T-helper 22 cell (primary cell): ENCODE results near the gene ANKS1B.
"Not testable (repeated sequence)": the region's sequence is repeated elsewhere in the genome, so short reads cannot be mapped to it uniquely, and the experiment has no call there.

Source experiments
- DNase-seq: peaks from one replicate; pipeline ENCODE4 v3.0.0-alpha.2; 2020; ENCODE audit warnings: low read depth

Gene ANKS1B

GRCh38 chr12:99870085-99870484, 114.7 kb downstream of the ANKS1B start:
- no peak for DNase-seq

GRCh38 chr12:99861731-99862130, 123.0 kb downstream of the ANKS1B start:
- DNase-seq = no peak

GRCh38 chr12:99859126-99859525, 125.6 kb downstream of the ANKS1B start:
- no peak for DNase-seq

GRCh38 chr12:99852666-99853065, 132.1 kb downstream of the ANKS1B start:
- DNase-seq = no peak

- DNase-seq = no peak
Measured at GRCh38 chr12:99847936-99848335, 136.8 kb downstream of the ANKS1B start.

- DNase-seq = no peak
Measured at GRCh38 chr12:99834710-99835109, 150.0 kb downstream of the ANKS1B start.

- DNase-seq = no peak
Measured at GRCh38 chr12:99833397-99833796, 151.3 kb downstream of the ANKS1B start.

- no peak for DNase-seq
Measured at GRCh38 chr12:99824900-99825542, 159.7 kb downstream of the ANKS1B start.

GRCh38 chr12:99822273-99822672, 162.5 kb downstream of the ANKS1B start:
- no peak for DNase-seq

- DNase-seq = no peak
Measured at GRCh38 chr12:99810718-99811593, 173.8 kb downstream of the ANKS1B start.

GRCh38 chr12:99809909-99810308, 174.8 kb downstream of the ANKS1B start:
- DNase-seq = no peak

- DNase-seq = no peak
Measured at GRCh38 chr12:99806304-99806703, 178.4 kb downstream of the ANKS1B start.

GRCh38 chr12:99804715-99805114, 180.0 kb downstream of the ANKS1B start:
- no peak for DNase-seq

GRCh38 chr12:99800605-99801004, 184.1 kb downstream of the ANKS1B start:
- no peak for DNase-seq

GRCh38 chr12:99797931-99798330, 186.8 kb downstream of the ANKS1B start:
- not testable (repeated sequence) for DNase-seq

- DNase-seq = no peak
Measured at GRCh38 chr12:99783421-99783820, 201.3 kb downstream of the ANKS1B start.

- DNase-seq = no peak
Measured at GRCh38 chr12:99772274-99772673, 212.5 kb downstream of the ANKS1B start.

GRCh38 chr12:99771659-99772058, 213.1 kb downstream of the ANKS1B start:
- DNase-seq = no peak

GRCh38 chr12:99769396-99769980, 215.2 kb downstream of the ANKS1B start:
- no peak for DNase-seq

- no peak for DNase-seq
Measured at GRCh38 chr12:99768758-99769157, 216.0 kb downstream of the ANKS1B start.

- DNase-seq = no peak
Measured at GRCh38 chr12:99767809-99768208, 216.9 kb downstream of the ANKS1B start.

- no peak for DNase-seq
Measured at GRCh38 chr12:99766408-99766807, 218.3 kb downstream of the ANKS1B start.

- no peak for DNase-seq
Measured at GRCh38 chr12:99765469-99766114, 219.1 kb downstream of the ANKS1B start.
